LNCaP clone FGC (cell line): ENCODE data around the gene BCAS3.
"Not testable (repeated sequence)": the region's sequence is repeated elsewhere in the genome, so short reads cannot be mapped to it uniquely, and the experiment has no call there.

Experiments used
- DNase-seq: peaks from one replicate; pipeline ENCODE4 v3.0.0-alpha.2; 2011; ENCODE audit warnings: low read depth
- H3K4me3 ChIP-seq: 2 replicates; pipeline ENCODE4 v1.5.1; 2011; ENCODE audit warnings: mild to moderate bottlenecking, low read depth, low read length, control low read depth
- TF ChIP-seq, protein P1 (sequence below): IDR thresholded peaks from 2 replicates; pipeline ENCODE4 v1.5.1; 2012; ENCODE audit warnings: mild to moderate bottlenecking; ENCODE audit not compliant: control insufficient read depth, insufficient read depth; ENCODE audit errors: extremely low read depth

BCAS3 gene

DNA sequence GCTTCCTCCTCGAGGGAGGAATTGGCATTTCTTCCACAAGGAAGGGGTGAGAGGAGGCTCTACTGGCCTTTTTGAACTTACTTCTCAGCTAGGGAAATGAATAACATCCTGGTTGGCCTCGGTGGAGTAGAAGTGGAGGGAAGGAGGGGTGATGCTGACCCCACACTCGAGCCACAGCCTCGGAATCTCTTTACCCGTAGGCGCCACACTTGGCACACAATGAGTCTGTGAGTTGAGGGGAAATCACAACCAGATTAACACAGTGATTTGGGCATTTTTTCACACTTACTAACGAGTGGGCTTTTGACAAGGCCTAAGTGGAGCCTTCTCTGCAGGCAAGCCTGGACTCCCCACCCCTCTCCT, 674.7 kb downstream of the BCAS3 start:
- no peak for DNase-seq
- TF ChIP-seq, protein P1, sequence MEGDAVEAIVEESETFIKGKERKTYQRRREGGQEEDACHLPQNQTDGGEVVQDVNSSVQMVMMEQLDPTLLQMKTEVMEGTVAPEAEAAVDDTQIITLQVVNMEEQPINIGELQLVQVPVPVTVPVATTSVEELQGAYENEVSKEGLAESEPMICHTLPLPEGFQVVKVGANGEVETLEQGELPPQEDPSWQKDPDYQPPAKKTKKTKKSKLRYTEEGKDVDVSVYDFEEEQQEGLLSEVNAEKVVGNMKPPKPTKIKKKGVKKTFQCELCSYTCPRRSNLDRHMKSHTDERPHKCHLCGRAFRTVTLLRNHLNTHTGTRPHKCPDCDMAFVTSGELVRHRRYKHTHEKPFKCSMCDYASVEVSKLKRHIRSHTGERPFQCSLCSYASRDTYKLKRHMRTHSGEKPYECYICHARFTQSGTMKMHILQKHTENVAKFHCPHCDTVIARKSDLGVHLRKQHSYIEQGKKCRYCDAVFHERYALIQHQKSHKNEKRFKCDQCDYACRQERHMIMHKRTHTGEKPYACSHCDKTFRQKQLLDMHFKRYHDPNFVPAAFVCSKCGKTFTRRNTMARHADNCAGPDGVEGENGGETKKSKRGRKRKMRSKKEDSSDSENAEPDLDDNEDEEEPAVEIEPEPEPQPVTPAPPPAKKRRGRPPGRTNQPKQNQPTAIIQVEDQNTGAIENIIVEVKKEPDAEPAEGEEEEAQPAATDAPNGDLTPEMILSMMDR = no peak
- no peak overlapping the region for H3K4me3 ChIP-seq

DNA sequence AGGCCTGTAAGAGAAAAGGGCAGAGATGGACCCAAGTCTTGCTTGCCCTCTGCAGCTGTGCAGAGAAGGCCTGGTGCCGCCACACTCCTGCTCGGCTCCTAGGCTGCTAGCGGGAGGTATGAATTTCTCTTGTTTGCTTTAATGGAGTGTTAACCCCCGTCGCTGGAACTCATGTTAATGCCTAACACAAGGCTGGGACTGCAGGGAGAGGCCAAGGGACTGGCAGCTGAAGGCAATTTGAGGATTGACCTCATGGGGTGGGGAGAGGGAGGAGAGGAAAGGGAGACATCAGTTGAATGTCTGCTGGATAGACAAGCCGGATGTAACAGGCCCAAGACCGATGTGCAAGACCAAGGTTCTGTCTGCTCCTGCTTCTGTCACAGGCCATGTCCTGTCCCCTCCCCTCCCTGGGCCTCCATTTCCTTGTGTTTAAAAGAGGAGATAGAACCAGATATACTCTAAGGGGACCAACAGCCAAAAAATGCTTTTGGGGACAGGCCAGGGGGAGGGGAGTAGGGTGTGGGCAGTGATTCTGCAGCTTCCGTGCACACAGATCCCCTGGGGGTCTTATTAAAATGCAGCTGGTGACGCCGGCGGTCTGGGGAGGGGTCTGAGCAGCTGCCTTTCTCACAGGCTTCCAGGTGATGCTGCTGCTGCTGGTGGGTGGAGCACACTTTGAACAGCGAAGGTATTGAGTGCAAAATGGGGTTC, 675.3 kb downstream of the BCAS3 start:
- DNase-seq = no peak
- no peak overlapping the region for H3K4me3 ChIP-seq
- TF ChIP-seq, protein P1 = no peak

DNA sequence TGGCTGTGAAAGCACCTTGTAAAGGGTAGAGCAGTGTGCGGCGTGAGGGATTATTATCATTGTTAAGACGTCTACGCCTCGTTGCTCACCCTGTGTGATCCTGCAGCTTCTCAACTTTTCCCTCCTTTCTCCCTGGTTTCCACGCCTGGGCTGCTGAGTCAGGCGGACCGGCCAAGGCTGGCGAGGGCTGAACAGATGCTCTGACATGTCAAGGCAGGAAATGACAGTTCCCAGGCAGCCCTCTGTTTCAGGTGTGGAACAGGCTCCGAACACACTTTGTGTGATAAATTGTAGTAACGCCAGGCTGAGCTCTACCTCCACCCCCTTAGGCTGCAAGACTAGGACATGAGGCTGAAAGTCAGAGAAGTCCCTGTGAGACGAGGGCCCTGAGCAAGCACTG, 676.0 kb downstream of the BCAS3 start:
- no peak overlapping the region for H3K4me3 ChIP-seq
- TF ChIP-seq, protein P1 = no peak
- DNase-seq = no peak

DNA sequence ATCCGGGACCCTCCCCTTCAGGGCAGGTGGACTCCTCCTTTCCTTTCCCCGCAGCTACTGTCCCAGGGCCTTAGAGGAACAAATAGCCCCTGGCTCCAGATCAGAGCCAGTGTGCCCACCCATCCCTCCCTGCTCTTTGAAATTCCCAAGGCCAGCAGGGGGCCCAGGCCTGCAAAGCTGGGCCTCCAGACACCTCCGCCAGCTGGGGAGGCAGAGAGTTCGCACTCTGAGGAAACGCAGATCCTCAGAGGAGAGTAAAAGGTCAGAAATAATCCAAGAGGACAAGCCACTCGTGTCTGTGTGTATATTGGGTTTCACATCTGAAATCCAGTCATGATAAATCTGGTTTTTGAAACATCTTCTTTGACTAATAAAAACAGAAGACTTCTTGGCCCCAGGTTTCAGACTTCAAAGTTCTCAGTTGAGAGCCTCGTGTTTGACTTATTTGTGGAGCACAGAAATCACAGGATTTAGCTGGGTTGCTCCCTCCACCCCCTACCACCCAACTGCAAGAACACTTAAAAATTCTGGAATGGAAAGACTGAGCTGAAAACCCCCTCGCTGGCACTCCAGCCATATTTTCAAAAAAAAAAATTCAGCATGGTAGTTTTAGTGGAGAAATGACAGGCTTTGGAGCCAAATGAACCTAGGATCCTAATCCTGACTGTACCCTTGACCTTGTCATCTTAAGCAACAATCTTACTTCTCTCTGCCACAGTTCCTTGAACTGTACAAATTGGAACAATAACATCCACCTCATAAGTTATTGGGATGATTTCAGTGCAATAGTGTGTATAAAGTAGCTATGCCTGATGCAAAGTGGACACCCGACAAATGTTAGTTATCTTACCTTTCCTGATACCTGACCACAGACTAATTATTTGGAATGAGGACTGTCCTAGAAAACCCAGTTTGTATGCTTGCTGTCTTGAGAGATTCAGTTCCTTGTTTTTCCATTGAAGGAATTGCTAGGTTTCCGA, 677.5 kb downstream of the BCAS3 start:
- TF ChIP-seq, protein P1 = no peak
- no peak overlapping the region for H3K4me3 ChIP-seq
- DNase-seq = no peak

DNA sequence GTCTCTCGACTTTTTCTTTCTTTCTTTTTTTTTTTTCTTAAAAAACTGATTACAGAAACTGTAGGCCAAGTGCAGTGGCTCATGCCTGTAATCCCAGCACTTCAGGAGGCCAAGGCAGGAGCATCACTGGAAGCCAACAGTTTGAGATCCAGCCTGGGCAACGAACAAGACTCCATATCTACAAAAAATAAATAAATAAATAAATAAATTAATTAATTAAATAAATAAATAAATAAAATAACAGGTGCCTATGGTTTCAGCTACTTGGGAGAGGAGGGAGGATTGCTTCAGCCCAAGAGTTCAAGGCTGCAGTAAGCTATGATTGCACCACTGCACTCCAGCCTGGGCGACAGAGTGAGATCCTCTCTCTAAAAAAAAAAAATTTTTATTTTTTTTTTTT, 679.4 kb downstream of the BCAS3 start:
- H3K4me3 ChIP-seq, DNase-seq: not testable (repeated sequence)

DNA sequence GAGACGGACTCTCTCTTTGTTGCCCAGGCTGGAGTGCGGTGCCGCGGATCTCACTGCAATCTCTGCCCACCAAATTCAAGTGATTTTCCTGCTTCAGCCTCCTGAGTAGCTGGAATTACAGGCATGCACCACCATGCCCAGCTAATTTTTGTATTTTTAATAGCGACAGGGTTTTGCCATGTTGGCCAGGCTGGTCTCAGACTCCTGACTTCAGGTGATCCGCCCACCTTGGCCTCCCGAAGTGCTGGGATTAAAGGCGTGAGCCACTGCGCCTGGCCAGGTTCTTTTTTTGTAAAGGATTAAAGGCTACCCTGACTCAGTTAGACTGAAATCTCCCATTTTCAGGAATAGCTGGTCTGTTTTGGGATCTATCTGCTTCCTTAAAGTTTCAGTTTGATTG, 681.9 kb downstream of the BCAS3 start:
- H3K4me3 ChIP-seq, DNase-seq: not testable (repeated sequence)

DNA sequence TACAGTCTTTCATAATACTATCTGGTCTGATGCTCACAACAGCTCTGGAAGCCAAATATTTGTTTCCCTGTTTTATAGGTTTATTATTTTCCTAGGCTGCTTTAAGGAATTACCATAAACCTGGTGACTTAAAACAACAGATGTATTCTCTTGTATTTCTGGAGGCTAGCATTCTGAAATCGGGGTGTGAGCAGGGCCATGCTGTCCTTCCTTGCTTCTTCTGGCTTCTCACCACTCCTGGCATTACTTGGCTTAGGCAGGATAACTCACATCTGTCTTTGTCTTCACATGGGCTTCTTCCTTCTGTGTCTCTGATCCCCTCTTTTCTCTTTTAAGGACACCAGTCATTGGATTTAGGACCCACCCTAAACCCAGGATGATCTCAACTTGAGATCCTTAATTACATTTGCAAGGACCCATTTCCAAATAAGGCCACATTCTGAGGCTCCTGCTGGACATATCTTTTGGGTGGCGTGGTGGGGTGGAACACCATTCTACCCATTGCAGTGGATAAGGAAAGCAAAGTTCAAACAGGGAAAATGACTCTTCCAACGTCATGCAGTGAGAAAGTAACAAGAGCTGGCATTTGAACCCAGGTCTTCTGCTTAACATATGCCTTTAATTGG, 682.8 kb downstream of the BCAS3 start:
- peak; percentile 56 for DNase-seq
- H3K4me3 ChIP-seq = no peak overlapping the region
- TF ChIP-seq, protein P1 = no peak

DNA sequence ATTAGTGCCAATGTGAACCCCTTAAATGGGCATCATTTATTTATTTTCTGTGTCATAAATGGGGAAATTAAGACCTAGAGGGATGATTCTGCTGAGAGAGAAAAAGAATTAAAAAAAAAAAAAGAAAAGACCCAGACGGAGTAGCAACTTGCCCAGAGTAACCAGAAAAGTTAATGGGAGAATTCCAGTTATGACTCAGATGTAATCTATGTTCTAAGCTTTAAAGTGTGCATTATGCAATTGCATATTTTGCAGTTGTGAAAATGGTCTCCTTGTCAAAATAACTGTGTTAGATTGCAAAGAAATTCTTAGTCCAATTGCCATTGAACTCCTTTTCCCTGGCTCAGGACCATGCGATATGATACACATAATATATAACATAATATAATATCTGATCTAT, 683.4 kb downstream of the BCAS3 start:
- TF ChIP-seq, protein P1 = no peak
- H3K4me3 ChIP-seq = no peak overlapping the region
- DNase-seq = no peak
